ENCODE measurements around the gene ANKRD44.

ANKRD44 gene

GRCh38 chr2:197135806-197136205, 174.8 kb downstream of the ANKRD44 start:
- no peak overlapping the region for H3K27ac ChIP-seq
- TF ChIP-seq ZFX (IDR thresholded peaks at IDR 0.05; ENCODE audit: borderline replicate concordance), result no peak
- no peak for TF ChIP-seq CTCF (IDR thresholded peaks at IDR 0.05)

GRCh38 chr2:197134206-197134605, 176.4 kb downstream of the ANKRD44 start:
- no peak overlapping the region for H3K27ac ChIP-seq
- TF ChIP-seq ZFX (IDR thresholded peaks at IDR 0.05; ENCODE audit: borderline replicate concordance), result no peak
- no peak for TF ChIP-seq CTCF (IDR thresholded peaks at IDR 0.05)

- H3K27ac ChIP-seq, result no peak overlapping the region
- no peak for TF ChIP-seq ZFX (IDR thresholded peaks at IDR 0.05; ENCODE audit: borderline replicate concordance)
- no peak for TF ChIP-seq CTCF (IDR thresholded peaks at IDR 0.05)
Observed at GRCh38 chr2:197131558-197131855, 179.1 kb downstream of the ANKRD44 start.

GRCh38 chr2:197130318-197130717, 180.3 kb downstream of the ANKRD44 start:
- no peak overlapping the region for H3K27ac ChIP-seq
- no peak for TF ChIP-seq CTCF (IDR thresholded peaks at IDR 0.05)
- no peak for TF ChIP-seq ZFX (IDR thresholded peaks at IDR 0.05; ENCODE audit: borderline replicate concordance)

- H3K27ac ChIP-seq, result no peak overlapping the region
- TF ChIP-seq CTCF (IDR thresholded peaks at IDR 0.05) (no peak), ZFX (IDR thresholded peaks at IDR 0.05; ENCODE audit: borderline replicate concordance) (no peak)
Observed at GRCh38 chr2:197128897-197129296, 181.7 kb downstream of the ANKRD44 start.

GRCh38 chr2:197128126-197128525, 182.5 kb downstream of the ANKRD44 start:
- TF ChIP-seq ZFX (IDR thresholded peaks at IDR 0.05; ENCODE audit: borderline replicate concordance) (no peak), CTCF (IDR thresholded peaks at IDR 0.05) (no peak)
- H3K27ac ChIP-seq, result no peak overlapping the region

- TF ChIP-seq ZFX (IDR thresholded peaks at IDR 0.05; ENCODE audit: borderline replicate concordance), result no peak
- no peak for TF ChIP-seq CTCF (IDR thresholded peaks at IDR 0.05)
- H3K27ac ChIP-seq, result no peak overlapping the region
Observed at GRCh38 chr2:197126630-197127352, 183.8 kb downstream of the ANKRD44 start.

Measured in 22Rv1 (cell line).